A673 (cell line): ENCODE data around the gene TRIM46. TPM values are rescaled to one million over a fixed set of nuclear protein-coding genes. Genes with fewer than 3 reads are reported as not detected.
A peak's percentile ranks its signal among the peaks of the same experiment; 100 is the strongest.

ENCODE experiments used
- BruUV-seq: library from RNA; stranded (reverse); fragments of 400-500 nt; replicated peaks from 2 replicates; lab custom pipeline; 2021; lab: Mats Ljungman, UMichigan
- CTCF ChIA-PET: fragments of 300-600 bp; sonication (Branson Sonifier 250); formaldehyde crosslinking; loops from one replicate; lab custom pipeline; 2022; ENCODE audit warnings: antibody characterized with exemption; lab: Charles Lee
- POLR2A ChIA-PET: fragments of 300-600 bp; sonication (Branson Sonifier 250); formaldehyde crosslinking; loops from one replicate; lab custom pipeline; 2022; ENCODE audit warnings: antibody characterized with exemption; ENCODE audit not compliant: low non-redundant PET; lab: Charles Lee
- DNase-seq: peaks from one replicate; pipeline ENCODE4 v3.0.0-alpha.2; 2015; ENCODE audit warnings: low spot score
- H3K27ac ChIP-seq: fragments of 200-600 bp; sonication (generic); 2 replicates; pipeline ENCODE4 v1.5.1; 2016; ENCODE audit warnings: mixed run types, low read depth, mild to moderate bottlenecking, mixed read lengths, antibody characterized with exemption, low read length; ENCODE audit not compliant: poor library complexity, severe bottlenecking
- H3K27me3 ChIP-seq: fragments of 200-600 bp; sonication (generic); replicated peaks from 2 replicates; pipeline ENCODE4 v1.6.1; 2017; ENCODE audit warnings: mixed run types, low read depth, mild to moderate bottlenecking, mixed read lengths, antibody characterized with exemption, low read length; ENCODE audit not compliant: insufficient read depth, poor library complexity
- H3K36me3 ChIP-seq: fragments of 200-600 bp; sonication (generic); 2 replicates; pipeline ENCODE4 v1.6.1; 2016; ENCODE audit warnings: mixed run types, mild to moderate bottlenecking, mixed read lengths, antibody characterized with exemption, low read length; ENCODE audit not compliant: insufficient read depth, poor library complexity, severe bottlenecking
- H3K4me1 ChIP-seq: fragments of 200-600 bp; sonication (generic); 2 replicates; pipeline ENCODE4 v1.6.1; 2017; ENCODE audit warnings: mixed run types, mild to moderate bottlenecking, mixed read lengths, antibody characterized with exemption, low read length; ENCODE audit not compliant: insufficient read depth, poor library complexity, severe bottlenecking
- H3K4me3 ChIP-seq: fragments of 200-600 bp; sonication (generic); 2 replicates; pipeline ENCODE4 v1.5.1; 2016; ENCODE audit warnings: low read depth, mixed run types, mild to moderate bottlenecking, mixed read lengths, low read length; ENCODE audit not compliant: poor library complexity, severe bottlenecking
- H3K9me3 ChIP-seq: fragments of 200-600 bp; sonication (generic); 2 replicates; pipeline ENCODE4 v1.6.1; 2016; ENCODE audit warnings: mixed run types, low read depth, mild to moderate bottlenecking, mixed read lengths, antibody characterized with exemption, low read length; ENCODE audit not compliant: poor library complexity, severe bottlenecking
- EZH2 ChIP-seq: fragments of 200-600 bp; sonication (generic); IDR thresholded peaks from 2 replicates; pipeline ENCODE4 v1.6.1; 2017; ENCODE audit warnings: borderline replicate concordance, low read depth, mild to moderate bottlenecking, mixed read lengths, antibody characterized with exemption, low read length; ENCODE audit not compliant: poor library complexity, severe bottlenecking
- intact Hi-C: fragments of 100-400 bp; cut with micrococcal nuclease; formaldehyde crosslinking; loops from one replicate; pipeline ENCODE4 v1.10.0; 2022; ENCODE audit not compliant: unreplicated experiment
- total RNA-seq: library from RNA; stranded (reverse); gene quantifications from 2 replicates; pipeline ENCODE4 v1.2.3, GENCODE V29; 2021
- TF ChIP-seq, protein P1 (sequence below): fragments of 300-800, 200-600 bp; sonication (generic); conservative IDR thresholded peaks from 2 replicates; pipeline ENCODE4 v1.5.1; 2017; ENCODE audit warnings: low read depth, mild to moderate bottlenecking, antibody characterized with exemption, low read length, moderate library complexity, mixed read lengths

The TRIM46 gene
- total RNA-seq, 1 experiment from 2014 or later, result 5.1 TPM

- POLR2A ChIA-PET, result no interaction called here
These were observed 4.1 kb upstream of the TRIM46 start for GRCh38 chr1:155169541-155169940.

DNA sequence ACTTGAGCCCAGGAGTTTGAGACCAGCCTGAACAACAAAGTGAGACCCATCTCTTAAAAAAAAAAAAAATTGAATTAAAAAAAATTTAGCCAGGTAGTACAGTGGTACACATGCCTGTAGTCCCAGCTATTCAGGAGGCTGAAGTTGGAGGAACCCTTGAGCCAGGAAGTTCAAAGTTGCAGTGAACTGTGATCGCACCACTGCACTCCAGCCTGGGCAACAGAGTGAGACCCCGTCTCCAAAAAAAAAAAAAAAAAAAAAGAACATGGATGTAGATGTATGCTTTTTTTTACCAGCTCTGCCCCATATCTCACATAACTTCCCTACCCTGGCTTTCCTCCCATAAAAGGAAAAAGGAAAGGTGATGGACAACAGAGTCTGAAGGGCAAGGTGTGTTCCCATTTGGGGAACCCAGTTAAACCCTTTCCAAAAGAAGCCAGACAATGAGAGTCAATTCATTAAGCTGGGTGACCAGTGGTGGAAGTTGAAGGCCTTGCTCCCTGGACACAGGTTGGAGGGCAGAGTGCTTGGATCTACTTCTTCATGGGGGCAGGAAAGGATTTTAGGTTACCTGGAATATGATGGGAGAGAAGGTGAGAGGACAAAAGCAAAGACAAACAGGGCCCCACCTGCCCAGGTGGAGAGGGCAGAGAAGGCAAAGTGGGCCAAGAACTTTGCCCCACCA, 3.4 kb upstream of the TRIM46 start:
- Histone ChIP-seq H3K27me3 (no peaks in the 10 kb centered on the region), H3K27ac (no peak overlapping the region), H3K4me3 (no peak overlapping the region), H3K36me3 (peaks cover 7% of the 10 kb centered on the region), H3K4me1 (peaks cover 29% of the 10 kb centered on the region), H3K9me3 (no peaks in the 10 kb centered on the region)
- ChIA-PET POLR2A (interaction anchor here (0.7 kb wide), 1 partner anchor 538 kb away, joined by 5 read pairs; no protein-coding TSS in a partner anchor), CTCF (interaction anchor here (0.5 to 5.3 kb wide), 2 partner anchors 24 to 80 kb away, joined by 15 to 89 read pairs; no protein-coding TSS in a partner anchor)
- TF ChIP-seq, protein P1, sequence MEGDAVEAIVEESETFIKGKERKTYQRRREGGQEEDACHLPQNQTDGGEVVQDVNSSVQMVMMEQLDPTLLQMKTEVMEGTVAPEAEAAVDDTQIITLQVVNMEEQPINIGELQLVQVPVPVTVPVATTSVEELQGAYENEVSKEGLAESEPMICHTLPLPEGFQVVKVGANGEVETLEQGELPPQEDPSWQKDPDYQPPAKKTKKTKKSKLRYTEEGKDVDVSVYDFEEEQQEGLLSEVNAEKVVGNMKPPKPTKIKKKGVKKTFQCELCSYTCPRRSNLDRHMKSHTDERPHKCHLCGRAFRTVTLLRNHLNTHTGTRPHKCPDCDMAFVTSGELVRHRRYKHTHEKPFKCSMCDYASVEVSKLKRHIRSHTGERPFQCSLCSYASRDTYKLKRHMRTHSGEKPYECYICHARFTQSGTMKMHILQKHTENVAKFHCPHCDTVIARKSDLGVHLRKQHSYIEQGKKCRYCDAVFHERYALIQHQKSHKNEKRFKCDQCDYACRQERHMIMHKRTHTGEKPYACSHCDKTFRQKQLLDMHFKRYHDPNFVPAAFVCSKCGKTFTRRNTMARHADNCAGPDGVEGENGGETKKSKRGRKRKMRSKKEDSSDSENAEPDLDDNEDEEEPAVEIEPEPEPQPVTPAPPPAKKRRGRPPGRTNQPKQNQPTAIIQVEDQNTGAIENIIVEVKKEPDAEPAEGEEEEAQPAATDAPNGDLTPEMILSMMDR, result no peak
- no peak for TF ChIP-seq EZH2
- BruUV-seq, result TSS peak; percentile 9
- no peak for DNase-seq
- intact Hi-C loops, result loop anchor here (10.0 kb wide), 2 partner anchors 155 to 425 kb away; partner anchors contain the start of gene RUSC1

More at GRCh38 chr1:155169541-155169940, 4.1 kb upstream of the TRIM46 start:
- Histone ChIP-seq H3K4me3 (no peak overlapping the region), H3K27me3 (no peaks in the 10 kb centered on the region), H3K4me1 (peaks cover 24% of the 10 kb centered on the region), H3K9me3 (no peaks in the 10 kb centered on the region), H3K36me3 (peaks cover 7% of the 10 kb centered on the region), H3K27ac (no peak overlapping the region)
- TF ChIP-seq, protein P1, result no peak
- TF ChIP-seq EZH2, result no peak
- intact Hi-C loops, result no loop called here
- no TSS peak for BruUV-seq
- DNase-seq, result no peak
- CTCF ChIA-PET, result interaction anchor here (5.3 kb wide), 1 partner anchor 79 kb away, joined by 89 read pairs; no protein-coding TSS in a partner anchor

GRCh38 chr1:155170806-155171205, 2.8 kb upstream of the TRIM46 start:
- no peak overlapping the region for H3K4me3 ChIP-seq
- no peak for DNase-seq
- no peak overlapping the region for H3K27ac ChIP-seq
- no peaks in the 10 kb centered on the region for H3K27me3 ChIP-seq
- ChIA-PET CTCF (interaction anchor here (0.5 to 5.3 kb wide), 3 partner anchors 23 to 80 kb away, joined by 15 to 89 read pairs (median 45); no protein-coding TSS in a partner anchor), POLR2A (interaction anchor here (0.7 kb wide), 1 partner anchor 538 kb away, joined by 5 read pairs; no protein-coding TSS in a partner anchor)
- no peaks in the 10 kb centered on the region for H3K9me3 ChIP-seq
- TF ChIP-seq, protein P1, result no peak
- no peak for TF ChIP-seq EZH2
- no TSS peak for BruUV-seq
- H3K4me1 ChIP-seq, result peaks cover 29% of the 10 kb centered on the region
- peaks cover 7% of the 10 kb centered on the region for H3K36me3 ChIP-seq
- intact Hi-C loops, result loop anchor here (10.0 kb wide), 2 partner anchors 154 to 424 kb away; partner anchors contain the start of gene RUSC1
